ENCODE data around the gene TMC3. TPM values are rescaled to one million over a fixed set of nuclear protein-coding genes. Genes with fewer than 3 reads are reported as not detected.

TMC3 gene
- total and polyA plus RNA-seq, 2 of the 13 experiments (the other 11 are each of a cell fraction or from before 2014, with no cell fraction given) = not detected

DNA sequence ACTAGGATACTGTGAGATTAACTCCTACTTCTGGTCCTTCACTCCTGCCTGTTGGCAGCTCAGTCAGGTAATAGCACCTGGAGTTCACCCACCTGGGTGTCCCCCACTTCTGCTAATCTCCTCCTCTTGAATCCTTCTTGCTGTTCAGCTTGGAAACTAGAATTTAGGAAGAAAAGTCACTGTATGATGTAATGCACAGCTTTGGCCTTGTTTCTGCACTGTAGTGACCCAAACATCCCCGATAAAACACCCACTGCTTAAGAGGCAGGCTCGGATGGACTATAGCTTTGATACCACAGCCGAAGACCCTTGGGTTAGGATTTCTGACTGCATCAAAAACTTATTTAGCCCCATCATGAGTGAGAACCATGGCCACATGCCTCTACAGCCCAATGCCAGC, 74.9 kb downstream of the TMC3 start:
- Histone ChIP-seq H3K9ac (ENCODE audit: insufficient read depth, low read depth, low read length) (no peak overlapping the region), H2AFZ (ENCODE audit: low read length) (no peak overlapping the region), H3K4me2 (ENCODE audit: low read depth, low read length) (no peak overlapping the region), H3K4me1 (ENCODE audit: insufficient read depth, low read length) (no peaks in the 10 kb centered on the region), H3K27me3 (ENCODE audit: control insufficient read depth in 1 of 2, insufficient read depth in 2 of 2, low read length in 2 of 2) (peaks cover 0 to 28% of the 10 kb centered on the region in 2 experiments; a peak in 2 of 5 replicates), H3K36me3 (replicated peaks in 1 of 2; ENCODE audit: control insufficient read depth in 1 of 2, insufficient read depth in 2 of 2, low read length in 2 of 2) (no peaks in the 10 kb centered on the region), H3K4me3 (replicated peaks in 1 of 3; ENCODE audit: insufficient read depth in 1 of 3, low read depth in 2 of 3, low read length in 3 of 3) (no peak overlapping the region), H3K27ac (ENCODE audit: extremely low read length, insufficient read depth, low read length) (no peak overlapping the region), H3K79me2 (ENCODE audit: insufficient read depth, low read length) (no peaks in the 10 kb centered on the region), H3K9me3 (ENCODE audit: low read length) (no peaks in the 10 kb centered on the region), H4K20me1 (ENCODE audit: insufficient read depth, low read length) (no peaks in the 10 kb centered on the region)
- ChIA-PET CTCF (ENCODE audit: low intra/inter-chr PET ratio, low total read pairs) (no interaction called here), POLR2A (no interaction called here)
- no TSS peak for BruUV-seq (replicated peaks)
- in situ Hi-C loops (cut with HindIII; ENCODE audit: extremely low pct_ligation_motif_present, low pct_unique_long_range_greater_than_20kb) = no loop called here
- intact Hi-C loops (cut with micrococcal nuclease; ENCODE audit: unreplicated experiment) = no loop called here
- 0% methylated on average over 3 of the region's 3 CpGs for WGBS (ENCODE audit: low lambda C conversion rate)
- FAIRE-seq (no peak), ATAC-seq (no peak), DNase-seq (ENCODE audit: low spot score) (no peak)
- TF ChIP-seq ZNF781 (CRISPR knock-in tag; IDR thresholded peaks at IDR 0.05; ENCODE audit: borderline replicate concordance, not compliant biosample characterization) (no peak), ZZZ3 (CRISPR knock-in tag; IDR thresholded peaks at IDR 0.05; ENCODE audit: borderline replicate concordance) (no peak), FOXA3 (CRISPR knock-in tag; IDR thresholded peaks at IDR 0.05) (no peak), NFIB (CRISPR knock-in tag; IDR thresholded peaks at IDR 0.05; ENCODE audit: borderline replicate concordance) (no peak), ZNF296 (CRISPR knock-in tag; conservative IDR thresholded peaks at IDR 0.05) (no peak)
- TF ChIP-seq, protein P1, sequence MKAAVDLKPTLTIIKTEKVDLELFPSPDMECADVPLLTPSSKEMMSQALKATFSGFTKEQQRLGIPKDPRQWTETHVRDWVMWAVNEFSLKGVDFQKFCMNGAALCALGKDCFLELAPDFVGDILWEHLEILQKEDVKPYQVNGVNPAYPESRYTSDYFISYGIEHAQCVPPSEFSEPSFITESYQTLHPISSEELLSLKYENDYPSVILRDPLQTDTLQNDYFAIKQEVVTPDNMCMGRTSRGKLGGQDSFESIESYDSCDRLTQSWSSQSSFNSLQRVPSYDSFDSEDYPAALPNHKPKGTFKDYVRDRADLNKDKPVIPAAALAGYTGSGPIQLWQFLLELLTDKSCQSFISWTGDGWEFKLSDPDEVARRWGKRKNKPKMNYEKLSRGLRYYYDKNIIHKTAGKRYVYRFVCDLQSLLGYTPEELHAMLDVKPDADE (CRISPR knock-in tag; IDR thresholded peaks at IDR 0.05) = no peak

GRCh38 chr15:81298611-81299010, 75.4 kb downstream of the TMC3 start:
- H2AFZ ChIP-seq (ENCODE audit: low read length) = no peak overlapping the region
- H3K79me2 ChIP-seq (ENCODE audit: insufficient read depth, low read length) = no peaks in the 10 kb centered on the region
- H3K4me1 ChIP-seq (ENCODE audit: insufficient read depth, low read length) = no peaks in the 10 kb centered on the region
- no peak for TF ChIP-seq FOXK2 (IDR thresholded peaks at IDR 0.05)
- TF ChIP-seq ZNF34 (CRISPR knock-in tag; IDR thresholded peaks at IDR 0.05; ENCODE audit: borderline replicate concordance) = no peak
- TF ChIP-seq ISX (CRISPR knock-in tag; conservative IDR thresholded peaks at IDR 0.05) = no peak
- no peak for TF ChIP-seq TMF1 (CRISPR knock-in tag; IDR thresholded peaks at IDR 0.05; ENCODE audit: low read depth)
- CTCF ChIA-PET (ENCODE audit: low intra/inter-chr PET ratio, low total read pairs) = no interaction called here
- H3K9ac ChIP-seq (ENCODE audit: insufficient read depth, low read depth, low read length) = no peak overlapping the region
- in situ Hi-C loops (cut with HindIII; ENCODE audit: extremely low pct_ligation_motif_present, low pct_unique_long_range_greater_than_20kb) (no loop called here), intact Hi-C loops (cut with micrococcal nuclease; ENCODE audit: unreplicated experiment) (no loop called here)
- BruUV-seq (replicated peaks) = no TSS peak
- FAIRE-seq (no peak), ATAC-seq (no peak), DNase-seq (ENCODE audit: low spot score) (no peak)
- H4K20me1 ChIP-seq (ENCODE audit: insufficient read depth, low read length) = no peaks in the 10 kb centered on the region
- POLR2A ChIA-PET = no interaction called here
- no peak overlapping the region for H3K4me3 ChIP-seq (replicated peaks in 1 of 3; ENCODE audit: insufficient read depth in 1 of 3, low read depth in 2 of 3, low read length in 3 of 3)
- WGBS (ENCODE audit: low lambda C conversion rate) = 4% methylated on average over 6 of the region's 6 CpGs
- H3K36me3 ChIP-seq (replicated peaks in 1 of 2; ENCODE audit: control insufficient read depth in 1 of 2, insufficient read depth in 2 of 2, low read length in 2 of 2) = no peaks in the 10 kb centered on the region
- no peak overlapping the region for H3K4me2 ChIP-seq (ENCODE audit: low read depth, low read length)
- no peak overlapping the region for H3K27ac ChIP-seq (ENCODE audit: extremely low read length, insufficient read depth, low read length)
- peaks cover 0 to 25% of the 10 kb centered on the region in 2 experiments; a peak in 2 of 5 replicates for H3K27me3 ChIP-seq (ENCODE audit: control insufficient read depth in 1 of 2, insufficient read depth in 2 of 2, low read length in 2 of 2)
- no peaks in the 10 kb centered on the region for H3K9me3 ChIP-seq (ENCODE audit: low read length)

Data from HepG2 (cell line).